ENCODE results near the gene CDKN2A. TPM values are rescaled to one million over a fixed set of nuclear protein-coding genes. Genes with fewer than 3 reads are reported as not detected.

Gene CDKN2A
- total RNA-seq, 1 experiment from 2014 or later, result 0.35 TPM

GRCh38 chr9:22036866-22037626 lies 42.9 kb upstream of the CDKN2A start:
- no peak overlapping the region for H3K9ac ChIP-seq (ENCODE audit: extremely low read depth, insufficient read length, low read length)
- no peak overlapping the region for H4K91ac ChIP-seq (ENCODE audit: insufficient read length, low read depth, low read length)
- H3K36me3 Mint-ChIP-seq (ENCODE audit: insufficient read depth in 1 of 3, low read depth in 3 of 3), result no peaks in the 10 kb centered on the region
- no peak for DNase-seq
- no peak overlapping the region for H2AFZ ChIP-seq (ENCODE audit: low read length)
- no peaks in the 10 kb centered on the region; the same call in 1 of the 2 replicates for H3K4me1 ChIP-seq (ENCODE audit: insufficient read depth, low read length)
- no peak overlapping the region for H2BK120ac ChIP-seq (ENCODE audit: low read depth, low read length, poor library complexity, severe bottlenecking)
- no peak overlapping the region for H3K23ac ChIP-seq (ENCODE audit: insufficient read length, low read depth, low read length)
- no peak overlapping the region for H3T11ph ChIP-seq (ENCODE audit: low read length)
- no peak overlapping the region for H2BK15ac ChIP-seq (ENCODE audit: low read depth, low read length)
- no peaks in the 10 kb centered on the region for H3K79me1 ChIP-seq (ENCODE audit: insufficient read depth, low read depth, low read length, poor library complexity, severe bottlenecking)
- H2BK5ac ChIP-seq (ENCODE audit: insufficient read length, low read length), result no peak overlapping the region
- no peak overlapping the region for H3K27ac ChIP-seq (ENCODE audit: insufficient read length, low read depth, low read length)
- H4K20me1 ChIP-seq (ENCODE audit: control insufficient read depth, insufficient read depth, insufficient read length), result no peaks in the 10 kb centered on the region
- no peak overlapping the region for H4K8ac ChIP-seq (replicated peaks; ENCODE audit: insufficient read length, low read depth, low read length)
- no peak overlapping the region for H3K27ac Mint-ChIP-seq
- no CpG with 5 or more reads among the region's 4 CpGs for WGBS (ENCODE audit: extremely low coverage, insufficient read length, low lambda C conversion rate)
- no peak overlapping the region for H4K5ac ChIP-seq (ENCODE audit: insufficient read length, low read depth, low read length)
- no peak overlapping the region for H3K14ac ChIP-seq (ENCODE audit: insufficient read depth, low read length)
- H3K79me2 ChIP-seq (ENCODE audit: insufficient read depth, low read length), result no peaks in the 10 kb centered on the region
- H3K56ac ChIP-seq (ENCODE audit: insufficient read length, low read depth, low read length), result no peak overlapping the region
- no peak overlapping the region for H3K18ac ChIP-seq (ENCODE audit: insufficient read length, low read depth, low read length)
- H3K27me3 Mint-ChIP-seq (ENCODE audit: low read depth), result no peaks in the 10 kb centered on the region
- no peak overlapping the region for H2AK5ac ChIP-seq (ENCODE audit: insufficient read length, low read length)
- H3K4me1 Mint-ChIP-seq, result peaks cover 0 to 7% of the 10 kb centered on the region in 2 experiments; a peak in 2 of 4 replicates
- no peak overlapping the region for H3K4ac ChIP-seq (ENCODE audit: low read depth, low read length)
- H3K27me3 ChIP-seq (ENCODE audit: insufficient read depth, low read length), result no peaks in the 10 kb centered on the region
- no peak overlapping the region for H2BK20ac ChIP-seq (ENCODE audit: low read depth, low read length, poor library complexity, severe bottlenecking)
- no peak for TF ChIP-seq CTCF (conservative IDR thresholded peaks at IDR 0.05)
- H3K23me2 ChIP-seq (ENCODE audit: insufficient read length, low read depth, low read length, poor library complexity, severe bottlenecking), result no peaks in the 10 kb centered on the region
- H3K9me3 ChIP-seq (ENCODE audit: control insufficient read depth, low read depth, low read length), result no peaks in the 10 kb centered on the region
- H3K4me3 Mint-ChIP-seq, result no peak overlapping the region
- H3K9me3 Mint-ChIP-seq, result no peaks in the 10 kb centered on the region
- no peak overlapping the region for H3K4me2 ChIP-seq (ENCODE audit: insufficient read depth, insufficient read length, low read length)
- no peak overlapping the region for H2BK12ac ChIP-seq (ENCODE audit: insufficient read length, low read depth, low read length)

Measured in H9 (cell line).